RWPE2 (cell line): ENCODE data around the gene ZBTB7C.
"Not testable (repeated sequence)": the region's sequence is repeated elsewhere in the genome, so short reads cannot be mapped to it uniquely, and the experiment has no call there.

Experiments
- ATAC-seq: fragments of 200-7000 bp; cut with Tn5 transposase; 3 replicates; pipeline ENCODE4 v1.9.1; 2021; ENCODE audit warnings: low read depth
- DNase-seq: peaks from one replicate; pipeline ENCODE4 v3.0.0-alpha.2; 2020; ENCODE audit warnings: low spot score
- H3K27ac ChIP-seq: fragments of 450-650 bp; 2 replicates; pipeline ENCODE4 v1.5.1; 2017; ENCODE audit warnings: mild to moderate bottlenecking; ENCODE audit not compliant: poor library complexity, severe bottlenecking
- H3K27me3 ChIP-seq: fragments of 250-450 bp; sonication (Bioruptor Pico); 2 replicates; pipeline ENCODE4 v1.5.1; 2021; ENCODE audit warnings: mild to moderate bottlenecking, moderate library complexity; ENCODE audit not compliant: insufficient read depth, poor library complexity, severe bottlenecking
- H3K36me3 ChIP-seq: fragments of 250-450 bp; sonication (Bioruptor Pico); 2 replicates; pipeline ENCODE4 v1.5.1; 2020; ENCODE audit warnings: low read depth, mild to moderate bottlenecking, moderate library complexity
- H3K4me1 ChIP-seq: fragments of 250-450 bp; sonication (Bioruptor Pico); 2 replicates; pipeline ENCODE4 v1.5.1; 2021; ENCODE audit warnings: mild to moderate bottlenecking, moderate library complexity; ENCODE audit not compliant: insufficient read depth, poor library complexity, severe bottlenecking
- H3K4me3 ChIP-seq: fragments of 250-450 bp; sonication (Bioruptor Pico); 2 replicates; pipeline ENCODE4 v1.5.1; 2021; ENCODE audit warnings: mild to moderate bottlenecking, moderate library complexity; ENCODE audit not compliant: severe bottlenecking
- H3K9me3 ChIP-seq: fragments of 250-450 bp; sonication (Bioruptor Pico); 2 replicates; pipeline ENCODE4 v1.5.1; 2021; ENCODE audit warnings: mild to moderate bottlenecking, moderate library complexity; ENCODE audit not compliant: severe bottlenecking
- TF ChIP-seq, protein P1 (sequence below): fragments of 450-650 bp; IDR thresholded peaks from one replicate; pipeline ENCODE4 v1.5.1; 2017; ENCODE audit warnings: mild to moderate bottlenecking, moderate library complexity; ENCODE audit not compliant: poor library complexity, severe bottlenecking

Gene ZBTB7C

DNA sequence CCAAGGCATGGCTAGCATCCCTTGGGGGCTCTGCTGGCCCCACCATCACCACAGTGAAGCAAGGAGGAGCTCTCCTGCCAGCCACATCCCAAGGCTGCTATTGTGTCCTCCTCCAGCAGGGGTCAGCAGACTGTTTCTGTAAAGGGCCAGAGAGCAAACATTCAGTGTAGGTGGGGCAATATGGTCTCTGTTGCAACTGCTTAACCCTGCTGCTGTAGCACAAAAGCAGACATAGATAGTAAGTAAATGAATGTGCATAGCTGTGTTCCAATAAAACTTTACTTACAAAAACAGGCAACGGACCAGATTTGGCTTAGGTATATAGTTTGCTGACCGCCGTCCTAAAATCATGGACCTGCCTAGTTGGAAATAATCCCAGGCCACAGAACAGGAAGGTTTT lies 36.4 kb upstream of the ZBTB7C start:
- Histone ChIP-seq H3K4me1 (no peaks in the 10 kb centered on the region), H3K9me3 (no peaks in the 10 kb centered on the region), H3K4me3 (no peak overlapping the region), H3K36me3 (no peaks in the 10 kb centered on the region), H3K27ac (no peak overlapping the region), H3K27me3 (peaks cover 4% of the 10 kb centered on the region)
- ATAC-seq (peak; percentile 71), DNase-seq (no peak)
- TF ChIP-seq, protein P1, sequence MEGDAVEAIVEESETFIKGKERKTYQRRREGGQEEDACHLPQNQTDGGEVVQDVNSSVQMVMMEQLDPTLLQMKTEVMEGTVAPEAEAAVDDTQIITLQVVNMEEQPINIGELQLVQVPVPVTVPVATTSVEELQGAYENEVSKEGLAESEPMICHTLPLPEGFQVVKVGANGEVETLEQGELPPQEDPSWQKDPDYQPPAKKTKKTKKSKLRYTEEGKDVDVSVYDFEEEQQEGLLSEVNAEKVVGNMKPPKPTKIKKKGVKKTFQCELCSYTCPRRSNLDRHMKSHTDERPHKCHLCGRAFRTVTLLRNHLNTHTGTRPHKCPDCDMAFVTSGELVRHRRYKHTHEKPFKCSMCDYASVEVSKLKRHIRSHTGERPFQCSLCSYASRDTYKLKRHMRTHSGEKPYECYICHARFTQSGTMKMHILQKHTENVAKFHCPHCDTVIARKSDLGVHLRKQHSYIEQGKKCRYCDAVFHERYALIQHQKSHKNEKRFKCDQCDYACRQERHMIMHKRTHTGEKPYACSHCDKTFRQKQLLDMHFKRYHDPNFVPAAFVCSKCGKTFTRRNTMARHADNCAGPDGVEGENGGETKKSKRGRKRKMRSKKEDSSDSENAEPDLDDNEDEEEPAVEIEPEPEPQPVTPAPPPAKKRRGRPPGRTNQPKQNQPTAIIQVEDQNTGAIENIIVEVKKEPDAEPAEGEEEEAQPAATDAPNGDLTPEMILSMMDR: peak; percentile 81

DNA sequence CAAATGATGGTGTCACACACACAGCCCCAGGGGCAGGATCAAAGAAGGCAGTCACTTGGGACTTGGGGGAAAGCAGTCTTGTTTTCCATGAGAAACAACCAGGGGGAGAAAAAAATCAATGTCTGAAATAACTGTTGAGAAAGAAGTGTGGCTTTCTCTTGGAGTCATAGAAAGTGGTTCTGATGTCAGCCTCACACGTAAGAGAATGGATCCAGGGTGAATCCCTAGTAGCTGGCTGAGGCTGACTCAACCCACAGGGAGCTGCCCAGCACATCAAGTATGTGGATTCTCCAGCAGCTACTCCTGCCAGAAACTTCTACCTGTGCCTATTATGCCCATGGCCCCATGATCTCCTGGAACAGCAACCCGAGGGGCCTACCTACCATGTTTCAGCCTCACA lies 33.6 kb upstream of the ZBTB7C start:
- H3K27ac ChIP-seq: no peak overlapping the region
- H3K9me3 ChIP-seq: no peaks in the 10 kb centered on the region
- DNase-seq (no peak), ATAC-seq (no peak)
- no peaks in the 10 kb centered on the region for H3K4me1 ChIP-seq
- H3K36me3 ChIP-seq: no peaks in the 10 kb centered on the region
- TF ChIP-seq, protein P1: no peak
- peaks cover 13% of the 10 kb centered on the region for H3K27me3 ChIP-seq
- H3K4me3 ChIP-seq: no peak overlapping the region

DNA sequence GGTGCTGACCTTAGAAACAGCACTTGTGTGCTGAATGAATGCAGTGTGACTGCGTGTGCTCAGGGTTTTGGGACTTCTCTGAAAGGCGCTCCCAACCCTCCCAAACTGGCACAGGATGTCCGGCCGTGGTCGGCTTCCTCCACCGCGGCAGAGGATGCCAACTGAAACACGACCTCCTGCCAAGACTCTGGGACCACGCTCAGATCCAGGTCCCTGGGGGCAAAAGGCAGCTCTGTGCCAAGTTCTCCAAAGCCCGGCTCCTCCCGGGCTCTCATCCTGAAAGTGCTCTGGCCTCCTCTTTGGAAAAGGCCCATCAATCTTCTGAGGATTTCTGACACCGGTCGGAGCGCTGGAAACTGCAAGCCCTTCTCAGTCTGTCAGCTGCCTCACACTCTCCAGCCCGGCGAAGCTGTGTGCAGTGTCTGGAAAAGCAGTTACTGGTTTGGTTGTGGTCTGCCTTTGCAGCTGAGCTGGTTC lies 32.3 kb upstream of the ZBTB7C start:
- peaks cover 13% of the 10 kb centered on the region for H3K27me3 ChIP-seq
- TF ChIP-seq, protein P1: no peak
- H3K9me3 ChIP-seq: no peaks in the 10 kb centered on the region
- H3K4me1 ChIP-seq: no peaks in the 10 kb centered on the region
- H3K4me3 ChIP-seq: no peak overlapping the region
- H3K36me3 ChIP-seq: no peaks in the 10 kb centered on the region
- H3K27ac ChIP-seq: no peak overlapping the region
- no peak for DNase-seq
- no peak for ATAC-seq

DNA sequence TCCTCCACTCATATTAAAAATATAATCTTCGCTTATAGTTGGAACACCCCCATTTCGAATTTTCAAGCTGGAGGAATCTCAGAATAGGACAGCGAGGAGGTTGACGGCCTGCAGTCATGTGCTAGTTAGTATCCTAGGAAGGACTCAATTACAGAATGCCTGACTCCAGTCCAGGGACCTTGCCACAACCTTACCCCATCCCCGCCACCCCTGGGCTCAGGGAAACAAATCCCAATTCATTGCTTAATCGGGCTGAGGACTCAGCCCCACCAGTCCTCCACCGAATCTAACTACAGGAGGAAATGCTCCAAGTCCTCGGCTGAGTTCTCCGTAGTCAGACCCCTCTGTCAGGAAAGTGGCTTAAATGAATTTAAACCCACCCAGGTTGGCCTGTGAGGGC lies 31.7 kb upstream of the ZBTB7C start:
- Histone ChIP-seq H3K9me3 (no peaks in the 10 kb centered on the region), H3K4me1 (no peaks in the 10 kb centered on the region), H3K27ac (no peak overlapping the region), H3K36me3 (no peaks in the 10 kb centered on the region), H3K4me3 (no peak overlapping the region), H3K27me3 (peaks cover 13% of the 10 kb centered on the region)
- TF ChIP-seq, protein P1: no peak
- no peak for DNase-seq
- ATAC-seq: no peak

DNA sequence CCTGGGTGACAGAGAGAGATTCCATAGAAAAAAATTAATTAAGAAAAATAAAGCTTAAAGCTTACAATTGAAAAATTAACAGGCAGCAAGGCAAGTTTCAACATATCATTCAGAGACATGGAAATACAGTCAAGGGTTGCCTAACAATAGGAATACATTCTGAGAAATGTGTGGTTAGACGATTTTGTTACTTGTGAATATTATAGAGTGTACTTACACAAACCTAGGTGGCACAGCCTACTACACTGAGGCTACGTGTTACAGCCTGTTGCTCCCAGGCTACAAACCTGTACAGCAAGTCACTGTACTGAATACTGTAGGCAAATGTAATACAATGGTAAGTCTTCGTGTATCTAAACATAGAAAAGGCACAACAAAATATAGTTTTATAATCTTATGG lies 27.7 kb upstream of the ZBTB7C start:
- Histone ChIP-seq H3K36me3 (no peaks in the 10 kb centered on the region), H3K4me1 (no peaks in the 10 kb centered on the region), H3K9me3 (no peaks in the 10 kb centered on the region), H3K27me3 (peaks cover 13% of the 10 kb centered on the region), H3K4me3 (no peak overlapping the region), H3K27ac (no peak overlapping the region)
- DNase-seq (no peak), ATAC-seq (no peak)
- TF ChIP-seq, protein P1: no peak

DNA sequence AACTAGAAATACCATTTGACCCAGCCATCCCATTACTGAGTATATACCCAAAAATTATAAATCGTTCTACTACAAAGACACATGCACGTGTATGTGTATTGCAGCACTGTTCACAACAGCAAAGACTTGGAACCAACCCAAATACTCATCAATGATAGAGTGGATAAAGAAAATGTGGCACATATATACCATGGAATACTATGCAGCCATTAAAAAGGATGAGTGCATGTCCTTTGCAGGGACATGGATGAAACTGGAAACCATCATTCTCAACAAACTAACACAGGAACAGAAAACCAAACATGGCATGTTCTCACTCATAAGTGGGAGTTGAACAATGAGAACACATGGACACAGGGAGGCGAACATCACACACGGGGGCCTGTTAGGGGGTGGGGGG lies 25.2 kb upstream of the ZBTB7C start:
- H3K4me3 ChIP-seq, H3K9me3 ChIP-seq, H3K27ac ChIP-seq, ATAC-seq, H3K36me3 ChIP-seq, H3K4me1 ChIP-seq, DNase-seq, H3K27me3 ChIP-seq: not testable (repeated sequence)
